A673 (cell line): ENCODE data around the gene COG2. TPM values are rescaled to one million over a fixed set of nuclear protein-coding genes. Genes with fewer than 3 reads are reported as not detected.

ENCODE experiments used
- BruUV-seq: library from RNA; stranded (reverse); fragments of 400-500 nt; replicated peaks from 2 replicates; lab custom pipeline; 2021; lab: Mats Ljungman, UMichigan
- CTCF ChIA-PET: fragments of 300-600 bp; sonication (Branson Sonifier 250); formaldehyde crosslinking; loops from one replicate; lab custom pipeline; 2022; ENCODE audit warnings: antibody characterized with exemption; lab: Charles Lee
- POLR2A ChIA-PET: fragments of 300-600 bp; sonication (Branson Sonifier 250); formaldehyde crosslinking; loops from one replicate; lab custom pipeline; 2022; ENCODE audit warnings: antibody characterized with exemption; ENCODE audit not compliant: low non-redundant PET; lab: Charles Lee
- DNase-seq: peaks from one replicate; pipeline ENCODE4 v3.0.0-alpha.2; 2015; ENCODE audit warnings: low spot score
- H3K27ac ChIP-seq: fragments of 200-600 bp; sonication (generic); 2 replicates; pipeline ENCODE4 v1.5.1; 2016; ENCODE audit warnings: mixed run types, low read depth, mild to moderate bottlenecking, mixed read lengths, antibody characterized with exemption, low read length; ENCODE audit not compliant: poor library complexity, severe bottlenecking
- H3K27me3 ChIP-seq: fragments of 200-600 bp; sonication (generic); replicated peaks from 2 replicates; pipeline ENCODE4 v1.6.1; 2017; ENCODE audit warnings: mixed run types, low read depth, mild to moderate bottlenecking, mixed read lengths, antibody characterized with exemption, low read length; ENCODE audit not compliant: insufficient read depth, poor library complexity
- H3K36me3 ChIP-seq: fragments of 200-600 bp; sonication (generic); 2 replicates; pipeline ENCODE4 v1.6.1; 2016; ENCODE audit warnings: mixed run types, mild to moderate bottlenecking, mixed read lengths, antibody characterized with exemption, low read length; ENCODE audit not compliant: insufficient read depth, poor library complexity, severe bottlenecking
- H3K4me1 ChIP-seq: fragments of 200-600 bp; sonication (generic); 2 replicates; pipeline ENCODE4 v1.6.1; 2017; ENCODE audit warnings: mixed run types, mild to moderate bottlenecking, mixed read lengths, antibody characterized with exemption, low read length; ENCODE audit not compliant: insufficient read depth, poor library complexity, severe bottlenecking
- H3K4me3 ChIP-seq: fragments of 200-600 bp; sonication (generic); 2 replicates; pipeline ENCODE4 v1.5.1; 2016; ENCODE audit warnings: low read depth, mixed run types, mild to moderate bottlenecking, mixed read lengths, low read length; ENCODE audit not compliant: poor library complexity, severe bottlenecking
- H3K9me3 ChIP-seq: fragments of 200-600 bp; sonication (generic); 2 replicates; pipeline ENCODE4 v1.6.1; 2016; ENCODE audit warnings: mixed run types, low read depth, mild to moderate bottlenecking, mixed read lengths, antibody characterized with exemption, low read length; ENCODE audit not compliant: poor library complexity, severe bottlenecking
- EZH2 ChIP-seq: fragments of 200-600 bp; sonication (generic); IDR thresholded peaks from 2 replicates; pipeline ENCODE4 v1.6.1; 2017; ENCODE audit warnings: borderline replicate concordance, low read depth, mild to moderate bottlenecking, mixed read lengths, antibody characterized with exemption, low read length; ENCODE audit not compliant: poor library complexity, severe bottlenecking
- intact Hi-C: fragments of 100-400 bp; cut with micrococcal nuclease; formaldehyde crosslinking; loops from one replicate; pipeline ENCODE4 v1.10.0; 2022; ENCODE audit not compliant: unreplicated experiment
- total RNA-seq: library from RNA; stranded (reverse); gene quantifications from 2 replicates; pipeline ENCODE4 v1.2.3, GENCODE V29; 2021
- TF ChIP-seq, protein P1 (sequence below): fragments of 300-800, 200-600 bp; sonication (generic); conservative IDR thresholded peaks from 2 replicates; pipeline ENCODE4 v1.5.1; 2017; ENCODE audit warnings: low read depth, mild to moderate bottlenecking, antibody characterized with exemption, low read length, moderate library complexity, mixed read lengths

Gene COG2
- total RNA-seq, 1 experiment from 2014 or later = 20.3 TPM

DNA sequence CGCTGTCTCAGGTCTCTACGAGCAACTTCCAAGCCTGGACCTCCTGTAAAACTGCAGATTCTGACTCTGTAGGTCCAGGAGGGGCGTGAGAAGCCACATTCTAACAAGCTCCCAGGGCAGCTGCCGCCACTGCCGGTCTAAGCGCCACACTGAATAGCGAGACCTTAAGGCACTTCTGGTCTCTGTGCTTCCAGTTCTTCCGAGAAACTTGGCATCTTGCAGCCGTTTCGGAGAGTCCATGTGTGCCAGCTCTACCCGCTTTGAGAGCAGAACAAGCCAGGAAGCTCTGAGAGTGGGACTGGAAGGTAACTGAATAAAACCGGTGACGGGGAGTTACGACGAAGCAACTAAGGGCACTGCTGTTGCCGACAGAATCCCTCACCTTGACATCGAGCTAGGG lies 59.2 kb downstream of the COG2 start:
- intact Hi-C loops = no loop called here
- H3K9me3 ChIP-seq = no peaks in the 10 kb centered on the region
- no peak overlapping the region for H3K4me3 ChIP-seq
- no peak for TF ChIP-seq EZH2
- TF ChIP-seq, protein P1, sequence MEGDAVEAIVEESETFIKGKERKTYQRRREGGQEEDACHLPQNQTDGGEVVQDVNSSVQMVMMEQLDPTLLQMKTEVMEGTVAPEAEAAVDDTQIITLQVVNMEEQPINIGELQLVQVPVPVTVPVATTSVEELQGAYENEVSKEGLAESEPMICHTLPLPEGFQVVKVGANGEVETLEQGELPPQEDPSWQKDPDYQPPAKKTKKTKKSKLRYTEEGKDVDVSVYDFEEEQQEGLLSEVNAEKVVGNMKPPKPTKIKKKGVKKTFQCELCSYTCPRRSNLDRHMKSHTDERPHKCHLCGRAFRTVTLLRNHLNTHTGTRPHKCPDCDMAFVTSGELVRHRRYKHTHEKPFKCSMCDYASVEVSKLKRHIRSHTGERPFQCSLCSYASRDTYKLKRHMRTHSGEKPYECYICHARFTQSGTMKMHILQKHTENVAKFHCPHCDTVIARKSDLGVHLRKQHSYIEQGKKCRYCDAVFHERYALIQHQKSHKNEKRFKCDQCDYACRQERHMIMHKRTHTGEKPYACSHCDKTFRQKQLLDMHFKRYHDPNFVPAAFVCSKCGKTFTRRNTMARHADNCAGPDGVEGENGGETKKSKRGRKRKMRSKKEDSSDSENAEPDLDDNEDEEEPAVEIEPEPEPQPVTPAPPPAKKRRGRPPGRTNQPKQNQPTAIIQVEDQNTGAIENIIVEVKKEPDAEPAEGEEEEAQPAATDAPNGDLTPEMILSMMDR = no peak
- POLR2A ChIA-PET = no interaction called here
- H3K4me1 ChIP-seq = no peaks in the 10 kb centered on the region
- H3K27me3 ChIP-seq = no peaks in the 10 kb centered on the region
- CTCF ChIA-PET = no interaction called here
- no peaks in the 10 kb centered on the region for H3K36me3 ChIP-seq
- no peak overlapping the region for H3K27ac ChIP-seq
- no peak for DNase-seq
- no TSS peak for BruUV-seq

DNA sequence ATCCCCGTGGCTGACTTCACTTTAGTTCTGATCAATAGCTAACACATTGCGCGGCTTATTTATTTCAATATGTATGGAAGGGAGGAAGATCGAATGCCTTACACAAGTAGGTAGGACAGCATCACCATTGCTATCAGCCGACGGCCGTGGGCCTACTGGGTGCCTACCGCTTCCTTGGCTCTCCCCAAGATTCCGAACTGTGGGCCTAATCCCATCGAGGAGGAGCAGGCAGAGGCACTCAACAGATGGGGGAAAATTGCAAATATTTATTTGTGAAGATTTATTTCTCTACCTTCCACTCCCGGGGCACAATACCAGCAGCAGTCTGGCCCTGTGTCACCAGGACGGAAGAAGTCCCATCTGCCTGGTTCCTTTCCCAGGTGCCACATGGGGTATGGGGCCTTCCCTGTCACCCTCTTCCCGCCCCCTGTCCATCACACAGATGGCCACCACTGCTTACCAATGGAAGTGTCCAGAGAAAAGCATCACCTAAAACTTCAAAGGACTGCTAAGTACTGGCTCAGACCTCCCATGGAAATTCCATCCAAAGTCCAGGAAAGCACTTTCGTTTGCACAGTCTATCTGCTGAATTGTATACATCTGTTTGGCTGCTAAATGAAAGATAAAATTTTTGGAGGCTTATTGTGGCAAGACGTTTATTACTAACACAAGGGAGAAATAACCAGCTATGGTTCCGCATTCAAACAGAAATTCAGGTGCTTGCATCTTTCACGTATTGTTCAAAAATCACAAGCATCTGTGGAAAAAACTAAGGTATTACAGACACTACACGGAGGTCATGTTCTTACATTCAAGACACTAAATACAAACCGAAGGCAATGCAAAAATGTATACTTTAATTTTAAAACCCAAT lies 59.9 kb downstream of the COG2 start:
- TF ChIP-seq, protein P1 = no peak
- TF ChIP-seq EZH2 = no peak
- intact Hi-C loops = no loop called here
- Histone ChIP-seq H3K36me3 (no peaks in the 10 kb centered on the region), H3K9me3 (no peaks in the 10 kb centered on the region), H3K27ac (no peak overlapping the region), H3K4me1 (no peaks in the 10 kb centered on the region), H3K27me3 (no peaks in the 10 kb centered on the region), H3K4me3 (no peak overlapping the region)
- no TSS peak for BruUV-seq
- POLR2A ChIA-PET = no interaction called here
- no peak for DNase-seq
- CTCF ChIA-PET = no interaction called here

DNA sequence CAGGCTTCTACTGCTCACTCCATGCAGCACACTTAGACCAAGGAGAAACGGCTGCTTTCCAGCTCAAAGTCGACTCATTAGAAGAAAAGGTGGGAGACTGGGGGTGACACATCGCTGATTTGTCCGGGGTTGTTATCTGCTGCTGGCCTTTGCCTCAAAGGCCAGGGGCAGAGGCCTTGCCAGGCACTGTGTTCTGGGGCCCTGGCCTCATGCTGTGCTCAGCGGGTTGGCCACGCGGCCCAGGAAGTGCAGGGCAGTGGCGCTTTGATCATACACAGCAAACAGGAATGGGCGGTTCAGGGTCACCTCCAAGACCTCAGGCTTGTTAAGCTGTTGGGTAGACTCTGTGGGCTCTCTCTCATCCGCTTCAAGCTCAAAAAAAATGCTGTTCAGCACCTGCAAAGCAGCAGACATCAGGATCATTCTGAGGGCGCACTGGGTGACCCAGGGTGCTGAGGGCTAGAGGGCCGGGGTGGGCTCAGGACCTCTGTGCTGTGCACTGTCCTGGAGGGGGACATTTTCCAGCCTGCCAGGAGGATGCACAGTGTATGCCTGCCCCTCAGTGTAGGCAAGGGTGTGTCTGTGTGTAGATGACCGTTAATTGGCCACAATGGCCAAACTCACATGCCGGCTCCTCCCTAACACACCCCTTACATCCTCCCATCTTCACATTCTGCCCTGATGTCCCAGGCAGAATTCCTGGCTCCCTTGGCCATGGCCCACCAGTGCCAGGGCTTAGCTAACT lies 60.8 kb downstream of the COG2 start:
- Histone ChIP-seq H3K27ac (no peak overlapping the region), H3K4me1 (no peaks in the 10 kb centered on the region), H3K36me3 (no peaks in the 10 kb centered on the region), H3K4me3 (no peak overlapping the region), H3K27me3 (no peaks in the 10 kb centered on the region), H3K9me3 (no peaks in the 10 kb centered on the region)
- no peak for DNase-seq
- no TSS peak for BruUV-seq
- ChIA-PET CTCF (no interaction called here), POLR2A (interaction anchor here (0.6 kb wide), 1 partner anchor 1060 kb away, joined by 3 read pairs; no protein-coding TSS in a partner anchor)
- TF ChIP-seq, protein P1 = no peak
- TF ChIP-seq EZH2 = no peak
- intact Hi-C loops = no loop called here
